ENCODE data around the gene P4HA1. TPM values are rescaled to one million over a fixed set of nuclear protein-coding genes. Genes with fewer than 3 reads are reported as not detected.

P4HA1 gene
- total and polyA plus RNA-seq, 2 donors (not counting 3 experiments of a cell fraction or from before 2014, with no cell fraction given), result 14.3 to 29.1 TPM

DNA sequence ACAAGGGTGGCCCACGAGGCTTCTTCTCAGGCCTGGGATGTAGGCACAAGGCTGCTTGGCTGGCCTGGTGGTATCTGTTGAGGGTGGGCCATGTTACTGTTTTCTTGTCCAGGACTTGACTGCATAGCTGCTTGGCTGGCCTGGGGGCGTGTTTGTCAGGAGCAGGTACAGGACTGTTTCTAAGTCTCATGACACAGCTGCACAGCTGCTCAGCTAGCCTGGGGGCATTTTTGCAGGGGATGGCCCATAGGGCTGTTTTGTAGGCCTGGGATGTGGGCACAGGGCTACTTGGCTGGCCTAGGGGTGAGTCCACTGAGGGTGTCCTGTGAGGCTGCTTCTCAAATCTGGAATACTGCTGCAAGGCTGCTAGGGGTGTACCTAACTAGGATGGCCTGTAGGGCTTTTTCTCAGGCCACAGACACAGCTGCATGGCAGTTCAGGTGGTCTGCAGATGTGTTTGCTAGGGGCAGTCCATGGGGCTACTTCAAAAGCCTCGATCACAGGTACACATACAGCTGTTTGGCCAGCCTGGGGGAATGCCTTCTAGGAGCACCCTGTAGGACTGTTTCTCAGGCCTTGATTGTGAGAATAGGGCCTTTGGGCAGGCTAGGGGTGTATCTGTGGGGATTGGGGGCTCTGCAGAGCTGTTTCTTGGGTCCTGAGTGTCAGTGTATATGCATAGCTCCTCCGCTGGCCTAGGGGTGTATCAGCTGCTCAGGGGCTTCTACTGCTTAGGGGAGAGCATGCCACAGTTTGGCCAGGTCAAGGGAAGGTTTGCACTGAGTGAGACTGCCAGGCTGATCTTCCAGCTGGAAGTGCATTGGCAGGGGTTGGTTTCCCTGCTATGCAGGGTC lies 115.4 kb downstream of the P4HA1 start:
- TF ChIP-seq GATA2 (IDR thresholded peaks at IDR 0.05; ENCODE audit: insufficient read depth, insufficient read length, low read depth, low read length) (no peak), POLR2A (IDR thresholded peaks at IDR 0.05; ENCODE audit: low read depth, low read length) (no peak), FOS (IDR thresholded peaks at IDR 0.05; ENCODE audit: borderline replicate concordance, insufficient read depth, low read length) (no peak), MYC (IDR thresholded peaks at IDR 0.05; ENCODE audit: low read depth, low read length) (no peak), POLR2AphosphoS5 (IDR thresholded peaks at IDR 0.05; ENCODE audit: insufficient read depth, low read depth, low read length) (no peak), JUN (IDR thresholded peaks at IDR 0.05; ENCODE audit: borderline replicate concordance, insufficient read depth, insufficient read length, low read depth) (no peak), EZH2 (IDR thresholded peaks at IDR 0.05; ENCODE audit: borderline replicate concordance, low read depth, low read length, severe bottlenecking) (no peak)
- TF ChIP-seq, protein P1, sequence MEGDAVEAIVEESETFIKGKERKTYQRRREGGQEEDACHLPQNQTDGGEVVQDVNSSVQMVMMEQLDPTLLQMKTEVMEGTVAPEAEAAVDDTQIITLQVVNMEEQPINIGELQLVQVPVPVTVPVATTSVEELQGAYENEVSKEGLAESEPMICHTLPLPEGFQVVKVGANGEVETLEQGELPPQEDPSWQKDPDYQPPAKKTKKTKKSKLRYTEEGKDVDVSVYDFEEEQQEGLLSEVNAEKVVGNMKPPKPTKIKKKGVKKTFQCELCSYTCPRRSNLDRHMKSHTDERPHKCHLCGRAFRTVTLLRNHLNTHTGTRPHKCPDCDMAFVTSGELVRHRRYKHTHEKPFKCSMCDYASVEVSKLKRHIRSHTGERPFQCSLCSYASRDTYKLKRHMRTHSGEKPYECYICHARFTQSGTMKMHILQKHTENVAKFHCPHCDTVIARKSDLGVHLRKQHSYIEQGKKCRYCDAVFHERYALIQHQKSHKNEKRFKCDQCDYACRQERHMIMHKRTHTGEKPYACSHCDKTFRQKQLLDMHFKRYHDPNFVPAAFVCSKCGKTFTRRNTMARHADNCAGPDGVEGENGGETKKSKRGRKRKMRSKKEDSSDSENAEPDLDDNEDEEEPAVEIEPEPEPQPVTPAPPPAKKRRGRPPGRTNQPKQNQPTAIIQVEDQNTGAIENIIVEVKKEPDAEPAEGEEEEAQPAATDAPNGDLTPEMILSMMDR (IDR thresholded peaks at IDR 0.05; ENCODE audit: extremely low read depth in 1 of 2, insufficient read depth in 1 of 2, low read depth in 1 of 2, low read length in 2 of 2), result no peak
- TF ChIP-seq, protein P2, sequence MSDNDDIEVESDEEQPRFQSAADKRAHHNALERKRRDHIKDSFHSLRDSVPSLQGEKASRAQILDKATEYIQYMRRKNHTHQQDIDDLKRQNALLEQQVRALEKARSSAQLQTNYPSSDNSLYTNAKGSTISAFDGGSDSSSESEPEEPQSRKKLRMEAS (IDR thresholded peaks at IDR 0.05; ENCODE audit: insufficient read depth, insufficient read length), result no peak
- Histone ChIP-seq H3K27me3 (ENCODE audit: control insufficient read depth in 2 of 2, insufficient read depth in 2 of 2, low read length in 2 of 2) (no peaks in the 10 kb centered on the region), H3K4me3 (replicated peaks in 1 of 3; ENCODE audit: insufficient read depth in 1 of 3, low read depth in 1 of 3, low read length in 3 of 3) (no peak overlapping the region), H2AFZ (ENCODE audit: low read depth, low read length) (no peak overlapping the region), H3K36me3 (ENCODE audit: control insufficient read depth in 2 of 2, extremely low read depth in 1 of 2, insufficient read depth in 2 of 2, low read length in 2 of 2) (no peaks in the 10 kb centered on the region), H4K20me1 (replicated peaks; ENCODE audit: control insufficient read depth, extremely low read depth, insufficient read depth, low read length) (no peaks in the 10 kb centered on the region), H3K9me3 (replicated peaks; ENCODE audit: control insufficient read depth, insufficient read depth, low read length) (no peaks in the 10 kb centered on the region), H3K9me1 (replicated peaks; ENCODE audit: control insufficient read depth, extremely low read depth, insufficient read depth, low read length) (no peaks in the 10 kb centered on the region), H3K79me2 (ENCODE audit: control insufficient read depth, insufficient read depth, low read length) (no peaks in the 10 kb centered on the region), H3K4me1 (ENCODE audit: control insufficient read depth, extremely low read depth, insufficient read depth, low read length) (no peaks in the 10 kb centered on the region), H3K27ac (ENCODE audit: insufficient read depth, low read depth, low read length) (no peak overlapping the region), H3K4me2 (ENCODE audit: insufficient read depth, low read length) (no peak overlapping the region), H3K9ac (replicated peaks; ENCODE audit: extremely low read depth, insufficient read depth, low read length) (no peak overlapping the region)
- FAIRE-seq (no peak), DNase-seq (ENCODE audit: low read depth, low spot score) (no peak)
- dilution Hi-C loops (cut with MboI; ENCODE audit: extremely low pct_ligation_motif_present, low sequenced_read_pairs) (no loop called here), intact Hi-C loops (cut with micrococcal nuclease) (no loop called here)
- CTCF ChIA-PET, result no interaction called here
- BruUV-seq (replicated peaks), result no TSS peak
- POLR2A ChIA-PET, result no interaction called here

Data from endothelial cell of umbilical vein (primary cell).